ENCODE results near the gene GNA12. TPM values are rescaled to one million over a fixed set of nuclear protein-coding genes. Genes with fewer than 3 reads are reported as not detected.

Gene GNA12
- polyA plus RNA-seq, 1 donor (not counting 4 experiments of a cell fraction or from before 2014, with no cell fraction given), result 35.5 TPM

DNA sequence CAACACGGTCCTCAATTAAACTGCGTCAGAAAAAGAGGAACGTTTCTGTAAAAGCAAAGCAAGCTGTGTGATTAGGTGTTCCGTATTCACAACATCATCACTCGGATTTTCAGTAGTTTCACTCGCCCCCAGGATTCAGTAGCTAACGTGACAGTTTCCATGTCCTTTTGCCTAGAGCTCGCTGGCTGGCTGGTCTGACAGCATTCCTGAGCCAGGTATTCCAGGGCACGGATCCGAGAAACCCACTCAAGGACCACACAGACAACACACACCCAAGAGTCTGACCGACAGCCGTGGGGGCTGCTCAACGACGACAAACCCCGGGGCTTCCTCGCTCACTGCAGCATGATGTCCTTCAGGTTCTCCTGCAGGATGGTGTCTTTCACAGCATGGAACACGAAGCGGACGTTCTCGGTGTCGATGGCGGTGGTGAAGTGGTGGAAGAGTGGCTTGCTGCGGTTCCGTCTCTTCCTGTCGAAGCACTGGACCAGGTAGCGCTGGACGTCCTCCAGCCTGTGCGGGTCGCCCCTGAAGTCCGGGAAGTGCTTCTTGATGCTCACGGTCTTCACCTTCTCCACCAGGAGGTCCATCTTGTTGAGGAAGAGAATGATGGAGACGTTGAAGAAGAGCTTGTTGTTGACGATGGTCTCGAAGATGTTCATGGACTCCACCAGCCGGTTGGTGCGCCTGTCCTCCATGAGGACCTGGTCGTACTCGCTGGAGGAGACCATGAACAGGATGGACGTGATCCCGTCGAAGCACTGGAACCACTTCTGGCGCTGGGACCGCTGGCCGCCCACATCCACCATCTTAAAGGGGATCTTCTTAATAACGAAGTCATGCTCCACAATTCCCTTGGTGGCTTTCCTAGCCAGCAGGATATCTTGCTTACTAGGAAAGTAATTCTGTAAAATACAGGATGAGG, 113.0 kb downstream of the GNA12 start:
- H3K36me3 ChIP-seq (ENCODE audit: control insufficient read depth in 2 of 2, extremely low read depth in 1 of 2, insufficient read depth in 2 of 2, low read length in 2 of 2), result peaks cover 8 to 13% of the 10 kb centered on the region in 2 experiments
- FAIRE-seq (no peak), DNase-seq (ENCODE audit: low read depth, low spot score) (no peak)
- no peak overlapping the region for H2AFZ ChIP-seq (ENCODE audit: control insufficient read depth, low read length)
- dilution Hi-C loops (cut with MboI; ENCODE audit: extremely low pct_ligation_motif_present, low sequenced_read_pairs), result no loop called here
- no peak overlapping the region for H3K4me2 ChIP-seq (ENCODE audit: control insufficient read depth, extremely low read depth, insufficient read depth, low read depth, low read length)
- H3K4me3 ChIP-seq (ENCODE audit: control insufficient read depth in 2 of 3, extremely low read depth in 1 of 3, insufficient read depth in 2 of 3, low read depth in 1 of 3, low read length in 3 of 3), result no peak overlapping the region
- H4K20me1 ChIP-seq (ENCODE audit: control insufficient read depth, extremely low read depth, insufficient read depth, low read length), result no peaks in the 10 kb centered on the region
- H3K27me3 ChIP-seq (ENCODE audit: control insufficient read depth, extremely low read depth, insufficient read depth, low read length), result no peaks in the 10 kb centered on the region
- TF ChIP-seq, protein P1, sequence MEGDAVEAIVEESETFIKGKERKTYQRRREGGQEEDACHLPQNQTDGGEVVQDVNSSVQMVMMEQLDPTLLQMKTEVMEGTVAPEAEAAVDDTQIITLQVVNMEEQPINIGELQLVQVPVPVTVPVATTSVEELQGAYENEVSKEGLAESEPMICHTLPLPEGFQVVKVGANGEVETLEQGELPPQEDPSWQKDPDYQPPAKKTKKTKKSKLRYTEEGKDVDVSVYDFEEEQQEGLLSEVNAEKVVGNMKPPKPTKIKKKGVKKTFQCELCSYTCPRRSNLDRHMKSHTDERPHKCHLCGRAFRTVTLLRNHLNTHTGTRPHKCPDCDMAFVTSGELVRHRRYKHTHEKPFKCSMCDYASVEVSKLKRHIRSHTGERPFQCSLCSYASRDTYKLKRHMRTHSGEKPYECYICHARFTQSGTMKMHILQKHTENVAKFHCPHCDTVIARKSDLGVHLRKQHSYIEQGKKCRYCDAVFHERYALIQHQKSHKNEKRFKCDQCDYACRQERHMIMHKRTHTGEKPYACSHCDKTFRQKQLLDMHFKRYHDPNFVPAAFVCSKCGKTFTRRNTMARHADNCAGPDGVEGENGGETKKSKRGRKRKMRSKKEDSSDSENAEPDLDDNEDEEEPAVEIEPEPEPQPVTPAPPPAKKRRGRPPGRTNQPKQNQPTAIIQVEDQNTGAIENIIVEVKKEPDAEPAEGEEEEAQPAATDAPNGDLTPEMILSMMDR (optimal IDR thresholded peaks at IDR 0.05 in 1 of 3, IDR thresholded peaks at IDR 0.05 in 1 of 3, conservative IDR thresholded peaks at IDR 0.05 in 1 of 3; ENCODE audit: extremely low read depth in 1 of 3, insufficient read depth in 2 of 3, low read length in 3 of 3), result no peak
- no peak overlapping the region for H3K9ac ChIP-seq (ENCODE audit: control insufficient read depth, extremely low read depth, insufficient read depth, low read length)
- H3K4me1 ChIP-seq (ENCODE audit: control insufficient read depth, extremely low read depth, insufficient read depth, low read length), result no peaks in the 10 kb centered on the region
- H3K79me2 ChIP-seq (ENCODE audit: control insufficient read depth, insufficient read depth, low read length), result peaks cover 6% of the 10 kb centered on the region
- no peaks in the 10 kb centered on the region for H3K9me1 ChIP-seq (ENCODE audit: control insufficient read depth, extremely low read depth, insufficient read depth, low read length)
- no peaks in the 10 kb centered on the region for H3K9me3 ChIP-seq (ENCODE audit: control insufficient read depth, low read depth, low read length)
- no peak overlapping the region for H3K27ac ChIP-seq (ENCODE audit: control insufficient read depth, insufficient read depth, low read length)

- dilution Hi-C loops (cut with MboI; ENCODE audit: extremely low pct_ligation_motif_present, low sequenced_read_pairs), result no loop called here
- H3K9ac ChIP-seq (ENCODE audit: control insufficient read depth, extremely low read depth, insufficient read depth, low read length), result no peak overlapping the region
Observed at GRCh38 chr7:2729893-2730716, 114.0 kb downstream of the GNA12 start.

More at GRCh38 chr7:2729893-2730716, 114.0 kb downstream of the GNA12 start:
- DNase-seq (ENCODE audit: low read depth, low spot score) (no peak), FAIRE-seq (no peak)
- Histone ChIP-seq H3K4me3 (ENCODE audit: control insufficient read depth in 2 of 3, extremely low read depth in 1 of 3, insufficient read depth in 2 of 3, low read depth in 1 of 3, low read length in 3 of 3) (no peak overlapping the region), H3K9me1 (ENCODE audit: control insufficient read depth, extremely low read depth, insufficient read depth, low read length) (no peaks in the 10 kb centered on the region), H4K20me1 (ENCODE audit: control insufficient read depth, extremely low read depth, insufficient read depth, low read length) (no peaks in the 10 kb centered on the region), H3K9me3 (ENCODE audit: control insufficient read depth, low read depth, low read length) (no peaks in the 10 kb centered on the region), H3K4me1 (ENCODE audit: control insufficient read depth, extremely low read depth, insufficient read depth, low read length) (no peaks in the 10 kb centered on the region), H3K4me2 (ENCODE audit: control insufficient read depth, extremely low read depth, insufficient read depth, low read depth, low read length) (no peak overlapping the region), H3K27ac (ENCODE audit: control insufficient read depth, insufficient read depth, low read length) (no peak overlapping the region), H3K27me3 (ENCODE audit: control insufficient read depth, extremely low read depth, insufficient read depth, low read length) (no peaks in the 10 kb centered on the region), H3K79me2 (ENCODE audit: control insufficient read depth, insufficient read depth, low read length) (peaks cover 2% of the 10 kb centered on the region), H2AFZ (ENCODE audit: control insufficient read depth, low read length) (no peak overlapping the region), H3K36me3 (ENCODE audit: control insufficient read depth in 2 of 2, extremely low read depth in 1 of 2, insufficient read depth in 2 of 2, low read length in 2 of 2) (peaks cover 10 to 13% of the 10 kb centered on the region in 2 experiments)
- TF ChIP-seq, protein P1 (optimal IDR thresholded peaks at IDR 0.05 in 1 of 3, IDR thresholded peaks at IDR 0.05 in 1 of 3, conservative IDR thresholded peaks at IDR 0.05 in 1 of 3; ENCODE audit: extremely low read depth in 1 of 3, insufficient read depth in 2 of 3, low read length in 3 of 3), result no peak
- no peak for TF ChIP-seq EZH2 (IDR thresholded peaks at IDR 0.05; ENCODE audit: low read length)

Data from keratinocyte (primary cell).